SK-N-SH (cell line): Measurements from ENCODE around the gene MRPS15.

Source experiments
- POLR2AphosphoS5 ChIP-seq: IDR thresholded peaks from 2 replicates; pipeline ENCODE4 v1.6.1; 2012; ENCODE audit warnings: low read depth, low read length
- RAD21 ChIP-seq: IDR thresholded peaks from 2 replicates; pipeline ENCODE4 v1.6.1; 2012; ENCODE audit warnings: mild to moderate bottlenecking, low read length
- TF ChIP-seq, protein P1 (sequence below): fragments of 200-600 bp; sonication (generic); IDR thresholded peaks from 2 replicates; pipeline ENCODE4 v1.6.1; 2017; ENCODE audit warnings: antibody characterized with exemption, mild to moderate bottlenecking, moderate library complexity
- TF ChIP-seq, protein P2 (sequence below): fragments of 150-350 bp; IDR thresholded peaks from 2 replicates; pipeline ENCODE4 v1.6.1; 2017; ENCODE audit warnings: antibody characterized with exemption, low read length, low read depth, borderline replicate concordance

DNA sequence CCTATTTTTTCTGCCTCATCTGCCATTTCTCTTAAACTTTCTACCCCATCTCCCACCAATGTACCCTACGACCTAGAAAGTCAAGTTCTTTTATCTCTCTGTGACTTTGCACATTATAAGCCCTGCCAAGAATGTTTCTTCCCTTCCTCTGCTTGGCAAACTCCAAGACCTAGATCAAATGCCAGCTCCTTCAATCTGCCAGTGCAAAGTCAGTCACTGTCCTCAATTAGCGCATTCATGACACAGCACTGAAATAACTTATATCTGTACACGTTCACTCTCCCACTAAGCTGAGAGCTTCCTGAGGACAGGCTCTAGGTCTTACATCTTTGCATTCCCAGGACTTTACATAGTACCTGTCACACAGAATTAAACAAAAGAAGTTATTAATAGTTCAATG is 45.0 kb downstream of the MRPS15 start:
- TF ChIP-seq RAD21 = no peak
- no peak for TF ChIP-seq POLR2AphosphoS5
- TF ChIP-seq, protein P1, sequence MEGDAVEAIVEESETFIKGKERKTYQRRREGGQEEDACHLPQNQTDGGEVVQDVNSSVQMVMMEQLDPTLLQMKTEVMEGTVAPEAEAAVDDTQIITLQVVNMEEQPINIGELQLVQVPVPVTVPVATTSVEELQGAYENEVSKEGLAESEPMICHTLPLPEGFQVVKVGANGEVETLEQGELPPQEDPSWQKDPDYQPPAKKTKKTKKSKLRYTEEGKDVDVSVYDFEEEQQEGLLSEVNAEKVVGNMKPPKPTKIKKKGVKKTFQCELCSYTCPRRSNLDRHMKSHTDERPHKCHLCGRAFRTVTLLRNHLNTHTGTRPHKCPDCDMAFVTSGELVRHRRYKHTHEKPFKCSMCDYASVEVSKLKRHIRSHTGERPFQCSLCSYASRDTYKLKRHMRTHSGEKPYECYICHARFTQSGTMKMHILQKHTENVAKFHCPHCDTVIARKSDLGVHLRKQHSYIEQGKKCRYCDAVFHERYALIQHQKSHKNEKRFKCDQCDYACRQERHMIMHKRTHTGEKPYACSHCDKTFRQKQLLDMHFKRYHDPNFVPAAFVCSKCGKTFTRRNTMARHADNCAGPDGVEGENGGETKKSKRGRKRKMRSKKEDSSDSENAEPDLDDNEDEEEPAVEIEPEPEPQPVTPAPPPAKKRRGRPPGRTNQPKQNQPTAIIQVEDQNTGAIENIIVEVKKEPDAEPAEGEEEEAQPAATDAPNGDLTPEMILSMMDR = no peak
- TF ChIP-seq, protein P2, sequence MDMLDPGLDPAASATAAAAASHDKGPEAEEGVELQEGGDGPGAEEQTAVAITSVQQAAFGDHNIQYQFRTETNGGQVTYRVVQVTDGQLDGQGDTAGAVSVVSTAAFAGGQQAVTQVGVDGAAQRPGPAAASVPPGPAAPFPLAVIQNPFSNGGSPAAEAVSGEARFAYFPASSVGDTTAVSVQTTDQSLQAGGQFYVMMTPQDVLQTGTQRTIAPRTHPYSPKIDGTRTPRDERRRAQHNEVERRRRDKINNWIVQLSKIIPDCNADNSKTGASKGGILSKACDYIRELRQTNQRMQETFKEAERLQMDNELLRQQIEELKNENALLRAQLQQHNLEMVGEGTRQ = no peak
